Measurements from ENCODE around the gene FCER1A.

FCER1A gene

DNA sequence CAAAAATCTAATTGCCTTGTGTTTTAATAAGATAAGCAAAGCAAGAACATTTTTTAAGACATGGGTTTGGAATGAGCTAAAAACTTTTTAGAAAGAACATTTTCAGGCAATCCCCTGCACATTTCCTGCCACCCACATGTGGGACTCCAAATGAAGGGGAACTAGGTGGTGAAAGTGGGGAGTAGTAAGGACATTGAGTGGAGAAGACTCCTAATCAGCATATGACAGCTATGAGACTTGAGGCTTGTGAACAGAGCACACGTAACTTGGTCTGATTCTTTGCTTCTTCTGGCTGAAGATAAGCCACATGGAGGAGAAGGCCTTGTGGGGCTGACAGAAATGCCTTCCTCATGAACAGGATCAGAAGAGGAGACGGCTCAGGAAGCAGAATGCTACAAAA lies 50.3 kb downstream of the FCER1A start:
- DNase-seq (ENCODE audit: low read depth, low spot score) = no peak
